Measurements from ENCODE around the gene ZBTB46. TPM values are rescaled to one million over a fixed set of nuclear protein-coding genes. Genes with fewer than 3 reads are reported as not detected.

The ZBTB46 gene
- total and polyA plus RNA-seq, 7 donors, result 0.23 to 5.3 (median 3.6) TPM

GRCh38 chr20:63814891-63815614 is 16.0 kb downstream of the ZBTB46 start:
- DNase-seq, result no peak
- H3K4me3 ChIP-seq, result no peak overlapping the region
- intact Hi-C loops (cut with DNase I), result no loop called here
- TF ChIP-seq POLR2A (IDR thresholded peaks at IDR 0.05) (no peak), EP300 (IDR thresholded peaks at IDR 0.05) (no peak), CTCF (IDR thresholded peaks at IDR 0.05) (no peak), POLR2AphosphoS5 (IDR thresholded peaks at IDR 0.05) (no peak)
- no peaks in the 10 kb centered on the region for H3K4me1 ChIP-seq
- no peaks in the 10 kb centered on the region for H3K9me3 ChIP-seq
- 75 to 78% methylated on average over 8 of the region's 8 CpGs for WGBS, 2 donors
- no peak overlapping the region for H3K27ac ChIP-seq
- no peaks in the 10 kb centered on the region for H3K36me3 ChIP-seq
- H3K27me3 ChIP-seq, result no peaks in the 10 kb centered on the region

- intact Hi-C loops (cut with DNase I), result no loop called here
- H3K4me1 ChIP-seq, result no peaks in the 10 kb centered on the region
- no peak for DNase-seq
- no peaks in the 10 kb centered on the region for H3K36me3 ChIP-seq
- H3K27me3 ChIP-seq, result no peaks in the 10 kb centered on the region
- WGBS, 2 donors, result 66 to 84% methylated on average over 8 of the region's 8 CpGs
- H3K9me3 ChIP-seq, result no peaks in the 10 kb centered on the region
- TF ChIP-seq EP300 (IDR thresholded peaks at IDR 0.05) (no peak), POLR2A (IDR thresholded peaks at IDR 0.05) (no peak), CTCF (IDR thresholded peaks at IDR 0.05) (no peak), POLR2AphosphoS5 (IDR thresholded peaks at IDR 0.05) (no peak)
- H3K27ac ChIP-seq, result no peak overlapping the region
- no peak overlapping the region for H3K4me3 ChIP-seq
Measured at GRCh38 chr20:63811491-63811875, 19.6 kb downstream of the ZBTB46 start.

- no peaks in the 10 kb centered on the region for H3K9me3 ChIP-seq
- no peak for TF ChIP-seq POLR2AphosphoS5 (IDR thresholded peaks at IDR 0.05)
- no peak for TF ChIP-seq CTCF (IDR thresholded peaks at IDR 0.05)
- no peak for TF ChIP-seq POLR2A (IDR thresholded peaks at IDR 0.05)
- no peak for TF ChIP-seq EP300 (IDR thresholded peaks at IDR 0.05)
- no peak overlapping the region for H3K4me3 ChIP-seq
- H3K36me3 ChIP-seq, result no peaks in the 10 kb centered on the region
- no peaks in the 10 kb centered on the region for H3K27me3 ChIP-seq
- intact Hi-C loops (cut with DNase I), result no loop called here
- no peaks in the 10 kb centered on the region for H3K4me1 ChIP-seq
- no peak for DNase-seq
- 81 to 86% methylated on average over 25 of the region's 25 CpGs for WGBS, 2 donors
- H3K27ac ChIP-seq, result no peak overlapping the region
Measured at GRCh38 chr20:63810730-63811490, 20.2 kb downstream of the ZBTB46 start.

GRCh38 chr20:63809856-63810255 is 21.2 kb downstream of the ZBTB46 start:
- no peaks in the 10 kb centered on the region for H3K36me3 ChIP-seq
- no peak overlapping the region for H3K4me3 ChIP-seq
- 92% methylated on average over 9 of the region's 9 CpGs for WGBS, 2 donors
- no peaks in the 10 kb centered on the region for H3K9me3 ChIP-seq
- no peak for DNase-seq
- H3K4me1 ChIP-seq, result no peaks in the 10 kb centered on the region
- no peak for TF ChIP-seq EP300 (IDR thresholded peaks at IDR 0.05)
- TF ChIP-seq POLR2A (IDR thresholded peaks at IDR 0.05), result no peak
- TF ChIP-seq CTCF (IDR thresholded peaks at IDR 0.05), result no peak
- intact Hi-C loops (cut with DNase I), result no loop called here
- H3K27me3 ChIP-seq, result no peaks in the 10 kb centered on the region
- H3K27ac ChIP-seq, result no peak overlapping the region

Data from sigmoid colon (tissue), 7 donors.